HepG2 (cell line): ENCODE data around the gene GSTP1. TPM values are rescaled to one million over a fixed set of nuclear protein-coding genes. Genes with fewer than 3 reads are reported as not detected.

Experiments used
- ETS1 ChIP-seq: sonication (generic); formaldehyde crosslinking; IDR thresholded peaks from 2 replicates; pipeline ENCODE4 v1.4.0; 2020; ENCODE audit warnings: missing genetic modification reagents
- KDM5B ChIP-seq: sonication (generic); formaldehyde crosslinking; IDR thresholded peaks from 2 replicates; pipeline ENCODE4 v1.4.0; 2020; ENCODE audit warnings: missing genetic modification reagents, mild to moderate bottlenecking, borderline replicate concordance
- NPAS2 ChIP-seq: sonication (generic); formaldehyde crosslinking; IDR thresholded peaks from 2 replicates; pipeline ENCODE4 v1.8.0; 2022; ENCODE audit warnings: mild to moderate bottlenecking, missing genetic modification reagents, borderline replicate concordance
- PHB2 ChIP-seq: fragments of 450-650 bp; IDR thresholded peaks from 2 replicates; pipeline ENCODE4 v1.6.1; 2018; ENCODE audit not compliant: partially characterized antibody
- REL ChIP-seq: sonication (generic); formaldehyde crosslinking; conservative IDR thresholded peaks from 2 replicates; pipeline ENCODE4 v1.8.0; 2022; ENCODE audit warnings: mild to moderate bottlenecking, missing genetic modification reagents, moderate library complexity
- ZFP36L1 ChIP-seq: sonication (generic); formaldehyde crosslinking; IDR thresholded peaks from 2 replicates; pipeline ENCODE4 v1.8.0; 2022; ENCODE audit warnings: mild to moderate bottlenecking, missing genetic modification reagents, moderate library complexity
- ZFY ChIP-seq: sonication (generic); formaldehyde crosslinking; IDR thresholded peaks from 2 replicates; pipeline ENCODE4 v1.4.0; 2020; ENCODE audit warnings: missing genetic modification reagents
- ZNF234 ChIP-seq: sonication (generic); formaldehyde crosslinking; conservative IDR thresholded peaks from 2 replicates; pipeline ENCODE4 v1.5.1; 2020; ENCODE audit warnings: mild to moderate bottlenecking, missing genetic modification reagents
- ZNF318 ChIP-seq: sonication (generic); formaldehyde crosslinking; IDR thresholded peaks from 2 replicates; pipeline ENCODE4 v1.4.0; 2020; ENCODE audit warnings: mild to moderate bottlenecking, missing genetic modification reagents
- ZNF432 ChIP-seq: sonication (generic); formaldehyde crosslinking; IDR thresholded peaks from 2 replicates; pipeline ENCODE4 v1.5.0; 2020; ENCODE audit warnings: missing genetic modification reagents, mild to moderate bottlenecking, borderline replicate concordance
- ZNF513 ChIP-seq: sonication (generic); formaldehyde crosslinking; conservative IDR thresholded peaks from 2 replicates; pipeline ENCODE4 v1.5.0; 2020; ENCODE audit warnings: missing genetic modification reagents
- ZNF772 ChIP-seq: sonication (generic); formaldehyde crosslinking; IDR thresholded peaks from 2 replicates; pipeline ENCODE4 v1.5.0; 2020; ENCODE audit warnings: mild to moderate bottlenecking, missing genetic modification reagents
- polyA plus RNA-seq, 8 experiments: library from polyadenylated mRNA; depleted of rRNA in 3 of 8; stranded (reverse) in 7 of 8; unstranded in 1 of 8; fragments of >200 nt; fragmentation: Illumina TruSeq in 4 of 8; extraction: Trizol in 4 of 8; gene quantifications; 2 replicates each; pipeline versions ENCODE4 v1.2.1 to v1.2.3, GENCODE V29; 2011 to 2016; ENCODE audit warnings: low read depth in 4 of 8, missing spikeins in 1 of 8, mixed read lengths in 1 of 8; ENCODE audit not compliant: insufficient read depth in 1 of 8
- total RNA-seq, 5 experiments: library from RNA; depleted of rRNA; stranded (reverse); fragments of >200 nt; fragmentation: Illumina TruSeq; extraction: Trizol; gene quantifications; 2 replicates each; pipeline ENCODE4 v1.2.3, GENCODE V29; 2016; ENCODE audit warnings: low read depth in 1 of 5
- TF ChIP-seq, protein P1 (sequence below): IDR thresholded peaks from 2 replicates; pipeline ENCODE4 v1.6.1; 2016; ENCODE audit warnings: control low read depth
- TF ChIP-seq, protein P2 (sequence below): sonication (generic); formaldehyde crosslinking; IDR thresholded peaks from 2 replicates; pipeline ENCODE4 v1.4.0; 2020; ENCODE audit warnings: low read depth, mild to moderate bottlenecking, missing genetic modification reagents

GSTP1 gene
- total and polyA plus RNA-seq, 2 of the 13 experiments (the other 11 are each of a cell fraction or from before 2014, with no cell fraction given), result not detected

GRCh38 chr11:67629386-67630227, 46.0 kb downstream of the GSTP1 start, which contains the start of gene NUDT8 (continued):
- no peak for TF ChIP-seq ETS1
- peak; percentile 86; the same call in 1 of the 2 replicates for TF ChIP-seq ZFP36L1 (CRISPR knock-in tag)
- TF ChIP-seq ZNF318, result 0 out of 2 replicates have a peak, but pooled peaks have one; percentile 43
- TF ChIP-seq ZNF513 (CRISPR knock-in tag), result no peak
- no peak for TF ChIP-seq PHB2
- TF ChIP-seq ZNF234 (CRISPR knock-in tag), result 0 out of 2 replicates have a peak, but pooled peaks have one; percentile 26
- no peak for TF ChIP-seq NPAS2 (CRISPR knock-in tag)
- TF ChIP-seq, protein P1, sequence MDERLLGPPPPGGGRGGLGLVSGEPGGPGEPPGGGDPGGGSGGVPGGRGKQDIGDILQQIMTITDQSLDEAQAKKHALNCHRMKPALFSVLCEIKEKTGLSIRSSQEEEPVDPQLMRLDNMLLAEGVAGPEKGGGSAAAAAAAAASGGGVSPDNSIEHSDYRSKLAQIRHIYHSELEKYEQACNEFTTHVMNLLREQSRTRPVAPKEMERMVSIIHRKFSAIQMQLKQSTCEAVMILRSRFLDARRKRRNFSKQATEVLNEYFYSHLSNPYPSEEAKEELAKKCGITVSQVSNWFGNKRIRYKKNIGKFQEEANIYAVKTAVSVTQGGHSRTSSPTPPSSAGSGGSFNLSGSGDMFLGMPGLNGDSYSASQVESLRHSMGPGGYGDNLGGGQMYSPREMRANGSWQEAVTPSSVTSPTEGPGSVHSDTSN (CRISPR knock-in tag), result no peak
- TF ChIP-seq KDM5B (CRISPR knock-in tag), result peak; percentile 88
- TF ChIP-seq, protein P2, sequence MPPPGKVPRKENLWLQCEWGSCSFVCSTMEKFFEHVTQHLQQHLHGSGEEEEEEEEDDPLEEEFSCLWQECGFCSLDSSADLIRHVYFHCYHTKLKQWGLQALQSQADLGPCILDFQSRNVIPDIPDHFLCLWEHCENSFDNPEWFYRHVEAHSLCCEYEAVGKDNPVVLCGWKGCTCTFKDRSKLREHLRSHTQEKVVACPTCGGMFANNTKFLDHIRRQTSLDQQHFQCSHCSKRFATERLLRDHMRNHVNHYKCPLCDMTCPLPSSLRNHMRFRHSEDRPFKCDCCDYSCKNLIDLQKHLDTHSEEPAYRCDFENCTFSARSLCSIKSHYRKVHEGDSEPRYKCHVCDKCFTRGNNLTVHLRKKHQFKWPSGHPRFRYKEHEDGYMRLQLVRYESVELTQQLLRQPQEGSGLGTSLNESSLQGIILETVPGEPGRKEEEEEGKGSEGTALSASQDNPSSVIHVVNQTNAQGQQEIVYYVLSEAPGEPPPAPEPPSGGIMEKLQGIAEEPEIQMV (CRISPR knock-in tag), result 0 out of 2 replicates have a peak, but pooled peaks have one; percentile 77
- TF ChIP-seq ZNF772 (CRISPR knock-in tag), result peak; percentile 22; the same call in 1 of the 2 replicates
- TF ChIP-seq ZNF432 (CRISPR knock-in tag), result no peak
- TF ChIP-seq REL, result peak; percentile 77; the same call in 1 of the 2 replicates
- peak; percentile 81 for TF ChIP-seq ZFY
